ENCODE results near the gene RPE.

DNA sequence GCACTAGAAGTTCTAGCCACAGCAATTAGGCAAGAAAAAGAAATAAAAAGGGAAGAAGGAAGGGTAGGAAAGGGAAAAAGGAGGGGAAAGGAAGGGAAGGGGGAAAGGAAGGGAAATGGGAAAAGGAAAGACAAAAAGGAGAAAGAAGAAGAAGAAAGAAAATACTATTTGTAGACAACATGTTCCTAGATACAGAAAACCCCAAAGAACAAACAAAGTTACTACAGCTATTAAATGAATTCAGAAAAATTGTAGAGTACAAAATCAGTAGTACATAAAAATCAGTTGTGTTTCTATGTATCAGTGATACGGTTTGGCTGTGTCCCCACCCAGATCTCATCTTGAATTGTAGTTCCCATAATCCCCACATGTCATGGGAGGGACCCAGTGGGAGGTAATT, 52.3 kb downstream of the RPE start:
- TF ChIP-seq CTCF (IDR thresholded peaks at IDR 0.05) (no peak), ZFX (IDR thresholded peaks at IDR 0.05; ENCODE audit: borderline replicate concordance) (no peak)

All from 22Rv1 (cell line).